ENCODE results near the gene LIPA.

GRCh38 chr10:89248990-89249389 is 2.6 kb downstream of the LIPA start:
- TF ChIP-seq CTCF (IDR thresholded peaks at IDR 0.05) (no peak), EZH2phosphoT487 (IDR thresholded peaks at IDR 0.05) (no peak)
